HEK293T (cell line): ENCODE results near the gene ZNF618.

Experiments used
- CTCF ChIA-PET: fragments of 350-600 bp; formaldehyde crosslinking; extraction: SDS; loops from one replicate; lab custom pipeline; 2021; ENCODE audit warnings: antibody characterized with exemption, inconsistent platforms; lab: Yijun Ruan, JAX
- POLR2A ChIA-PET: fragments of 350-600 bp; formaldehyde crosslinking; extraction: SDS; loops from one replicate; lab custom pipeline; 2020; ENCODE audit warnings: antibody characterized with exemption, inconsistent platforms; lab: Yijun Ruan, JAX
- DNase-seq: peaks from one replicate; pipeline ENCODE4 v3.0.0; 2012; ENCODE audit warnings: mixed read lengths; ENCODE audit errors: extremely low spot score
- ARNT ChIP-seq: fragments of 450-650 bp; IDR thresholded peaks from 2 replicates; pipeline ENCODE4 v1.6.1; 2017; ENCODE audit warnings: mild to moderate bottlenecking
- BHLHE40 ChIP-seq: fragments of 450-650 bp; IDR thresholded peaks from 2 replicates; pipeline ENCODE4 v1.6.1; 2016; ENCODE audit warnings: mild to moderate bottlenecking, moderate library complexity, borderline replicate concordance
- CTBP1 ChIP-seq: fragments of 450-650 bp; IDR thresholded peaks from 2 replicates; pipeline ENCODE4 v1.6.1; 2016; ENCODE audit warnings: borderline replicate concordance
- ELF4 ChIP-seq: fragments of 450-650 bp; IDR thresholded peaks from 2 replicates; pipeline ENCODE4 v1.6.1; 2017; ENCODE audit warnings: antibody characterized with exemption
- FOXA1 ChIP-seq: fragments of 450-650 bp; IDR thresholded peaks from 2 replicates; pipeline ENCODE4 v1.6.1; 2016; ENCODE audit warnings: mild to moderate bottlenecking
- FOXK2 ChIP-seq: fragments of 450-650 bp; IDR thresholded peaks from 2 replicates; pipeline ENCODE4 v1.6.1; 2016; ENCODE audit warnings: mild to moderate bottlenecking
- FOXM1 ChIP-seq: fragments of 450-650 bp; IDR thresholded peaks from 2 replicates; pipeline ENCODE4 v1.6.1; 2017; ENCODE audit warnings: mild to moderate bottlenecking, borderline replicate concordance
- HDGF ChIP-seq: fragments of 450-650 bp; IDR thresholded peaks from 2 replicates; pipeline ENCODE4 v1.6.1; 2017; ENCODE audit warnings: antibody characterized with exemption, borderline replicate concordance
- L3MBTL2 ChIP-seq: fragments of 450-650 bp; conservative IDR thresholded peaks from 2 replicates; pipeline ENCODE4 v1.6.1; 2016; ENCODE audit warnings: mild to moderate bottlenecking
- LEF1 ChIP-seq: fragments of 450-650 bp; IDR thresholded peaks from 2 replicates; pipeline ENCODE4 v1.6.1; 2017; ENCODE audit warnings: mild to moderate bottlenecking, borderline replicate concordance
- NFRKB ChIP-seq: fragments of 450-650 bp; IDR thresholded peaks from 2 replicates; pipeline ENCODE4 v1.6.1; 2016; ENCODE audit warnings: mild to moderate bottlenecking, moderate library complexity
- PKNOX1 ChIP-seq: fragments of 450-650 bp; IDR thresholded peaks from 2 replicates; pipeline ENCODE4 v1.6.1; 2016
- SP1 ChIP-seq: fragments of 450-650 bp; IDR thresholded peaks from 2 replicates; pipeline ENCODE4 v1.6.1; 2017
- SUZ12 ChIP-seq: fragments of 450-650 bp; IDR thresholded peaks from 2 replicates; pipeline ENCODE4 v1.6.1; 2016; ENCODE audit warnings: mild to moderate bottlenecking
- TARDBP ChIP-seq: fragments of 450-650 bp; IDR thresholded peaks from 2 replicates; pipeline ENCODE4 v1.6.1; 2016
- ZNF384 ChIP-seq: fragments of 450-650 bp; IDR thresholded peaks from 2 replicates; pipeline ENCODE4 v1.6.1; 2016

The ZNF618 gene

GRCh38 chr9:114034661-114035062, 158.6 kb downstream of the ZNF618 start:
- TF ChIP-seq TARDBP (no peak), SUZ12 (no peak), ZNF384 (no peak), BHLHE40 (no peak), ARNT (no peak), LEF1 (no peak), CTBP1 (no peak), FOXM1 (no peak), HDGF (no peak), SP1 (no peak), ELF4 (no peak), PKNOX1 (no peak), NFRKB (no peak), FOXK2 (no peak), L3MBTL2 (no peak)
- DNase-seq, result no peak
- ChIA-PET CTCF (no interaction called here), POLR2A (no interaction called here)

DNA sequence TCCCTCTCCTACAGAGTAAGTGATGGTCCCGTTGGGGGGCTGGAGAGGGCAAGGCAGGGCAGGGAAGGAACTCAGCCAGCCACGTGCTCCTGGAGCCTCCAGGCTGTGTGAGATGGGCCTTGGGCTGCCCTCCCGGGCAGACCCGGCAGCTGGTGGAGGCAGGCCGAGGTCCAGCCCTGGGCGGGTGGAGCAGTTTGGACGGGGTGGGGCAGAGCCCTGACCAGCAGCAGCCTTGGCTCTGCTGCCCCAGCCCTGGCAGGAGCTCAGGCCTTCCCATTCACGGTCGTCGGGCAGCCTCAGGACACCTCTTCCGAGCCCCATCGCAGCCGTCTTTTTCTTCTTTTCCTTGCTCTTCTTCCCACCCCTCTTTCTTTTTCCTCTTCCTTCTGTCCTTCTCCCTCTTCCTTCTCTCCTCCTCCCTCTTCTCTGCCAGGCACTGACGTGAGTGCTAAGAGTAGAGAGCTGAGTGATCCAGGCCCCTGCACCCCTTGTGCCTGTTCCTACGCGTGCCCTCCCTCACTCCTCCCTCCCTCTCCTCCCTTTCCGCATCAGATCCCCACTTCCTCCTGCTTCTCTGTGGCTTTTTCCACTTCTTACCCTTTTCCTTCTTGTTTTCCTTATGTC, 159.2 kb downstream of the ZNF618 start:
- POLR2A ChIA-PET, result interaction anchor here (0.8 kb wide), 1 partner anchor 322 kb away, joined by 3 read pairs; no protein-coding TSS in a partner anchor
- no peak for TF ChIP-seq L3MBTL2
- TF ChIP-seq ELF4, result no peak
- TF ChIP-seq FOXK2, result no peak
- no peak for TF ChIP-seq ZNF384
- TF ChIP-seq TARDBP, result no peak
- TF ChIP-seq FOXA1, result no peak
- no peak for TF ChIP-seq BHLHE40
- TF ChIP-seq HDGF, result no peak
- TF ChIP-seq SP1, result no peak
- CTCF ChIA-PET, result no interaction called here
- no peak for DNase-seq

DNA sequence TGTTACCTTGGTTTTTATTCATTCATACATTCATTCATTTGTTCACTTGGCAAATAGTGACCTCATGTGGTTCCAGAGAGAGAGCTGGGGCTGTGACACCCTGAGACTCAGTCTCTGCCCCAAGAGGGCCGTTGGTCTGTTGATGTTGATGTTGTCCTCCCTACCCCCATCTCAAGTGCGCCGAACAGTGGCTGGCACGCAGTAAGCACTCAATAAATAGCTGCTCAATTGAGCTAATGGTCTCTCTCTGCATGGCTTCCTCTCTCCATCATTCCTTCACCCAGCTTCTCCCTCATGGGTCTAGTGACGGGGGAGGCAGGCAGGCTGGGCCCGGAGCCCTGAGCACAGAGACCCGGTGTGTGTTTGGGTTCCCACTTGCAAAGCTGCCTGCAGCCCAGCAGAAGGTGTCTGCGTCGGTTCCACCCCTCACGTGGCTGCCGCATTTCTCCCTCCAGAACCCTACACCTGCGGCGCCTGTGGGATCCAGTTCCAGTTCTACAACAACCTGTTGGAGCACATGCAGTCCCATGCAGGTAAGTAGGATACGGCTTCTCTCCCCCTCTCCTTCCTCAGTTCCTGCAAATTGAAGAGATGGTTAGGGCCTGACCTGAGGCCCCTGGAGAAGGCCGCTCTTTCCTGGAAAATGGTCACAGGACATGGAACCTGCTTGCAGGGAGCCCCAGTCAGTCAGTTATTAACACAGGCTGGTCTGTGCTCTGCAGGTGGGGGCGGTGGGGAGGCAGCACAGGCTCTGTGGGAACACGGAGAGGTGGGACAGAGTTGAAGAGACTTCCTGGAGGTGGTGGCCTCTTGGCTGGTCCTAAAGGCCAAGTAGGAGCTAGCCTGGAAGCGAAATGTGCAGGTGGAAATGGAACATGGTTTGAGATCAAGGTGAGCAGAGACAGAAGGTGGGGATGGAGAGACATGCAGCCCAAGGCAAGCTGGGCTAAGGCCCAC, 160.0 kb downstream of the ZNF618 start:
- TF ChIP-seq TARDBP, result no peak
- TF ChIP-seq ZNF384, result no peak
- no peak for TF ChIP-seq BHLHE40
- TF ChIP-seq PKNOX1, result no peak
- no peak for DNase-seq
- ChIA-PET POLR2A (interaction anchor here (0.8 kb wide), 1 partner anchor 323 kb away, joined by 3 read pairs; no protein-coding TSS in a partner anchor), CTCF (no interaction called here)

DNA sequence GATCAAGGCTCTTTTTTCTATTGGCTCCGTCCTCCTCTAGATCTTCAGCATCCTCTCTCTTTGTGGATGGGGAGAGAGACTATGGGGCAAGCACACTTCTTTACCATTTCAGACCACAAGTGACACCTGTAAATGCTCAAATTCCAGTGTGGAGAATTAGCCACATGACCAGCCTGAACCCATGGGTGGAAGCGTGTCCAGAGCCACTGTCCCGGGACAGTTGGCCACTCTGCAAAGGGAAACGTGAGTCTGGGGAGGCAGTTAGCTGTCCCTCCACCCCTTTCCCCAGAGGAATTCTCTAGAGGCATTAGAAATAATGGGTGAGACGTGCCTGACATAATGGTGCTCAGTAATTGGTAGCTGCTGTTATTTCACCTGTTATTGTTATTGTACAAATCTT, 161.1 kb downstream of the ZNF618 start:
- ChIA-PET POLR2A (no interaction called here), CTCF (interaction anchor here (0.6 kb wide), 1 partner anchor 1963 kb away, joined by 6 read pairs; no protein-coding TSS in a partner anchor)
- DNase-seq, result no peak
- TF ChIP-seq NFRKB, result no peak
- TF ChIP-seq SUZ12, result no peak
- TF ChIP-seq ZNF384, result no peak
- no peak for TF ChIP-seq HDGF
- no peak for TF ChIP-seq ELF4
- no peak for TF ChIP-seq L3MBTL2
- TF ChIP-seq PKNOX1, result no peak

- ChIA-PET CTCF (interaction anchor here (0.6 kb wide), 1 partner anchor 1964 kb away, joined by 6 read pairs; no protein-coding TSS in a partner anchor), POLR2A (no interaction called here)
- no peak for TF ChIP-seq FOXA1
- no peak for DNase-seq
Measured at GRCh38 chr9:114037961-114038723, 162.0 kb downstream of the ZNF618 start.

GRCh38 chr9:114038724-114039313, 162.7 kb downstream of the ZNF618 start:
- POLR2A ChIA-PET, result no interaction called here
- CTCF ChIA-PET, result no interaction called here
- no peak for DNase-seq
- TF ChIP-seq PKNOX1 (no peak), SP1 (no peak), HDGF (no peak), SUZ12 (no peak), NFRKB (no peak), ELF4 (no peak), BHLHE40 (no peak), TARDBP (no peak), L3MBTL2 (no peak), FOXM1 (no peak), CTBP1 (no peak), FOXA1 (no peak), ZNF384 (no peak), FOXK2 (no peak), ARNT (no peak)
